Measurements from ENCODE around the gene RADIL.

The RADIL gene

GRCh38 chr7:4774007-4774406 lies 109.5 kb downstream of the RADIL start:
- DNase-seq, result no peak

GRCh38 chr7:4772306-4772705 lies 111.2 kb downstream of the RADIL start:
- DNase-seq, result no peak

GRCh38 chr7:4771737-4772136 lies 111.8 kb downstream of the RADIL start:
- no peak for DNase-seq

- no peak for DNase-seq
These were observed 112.6 kb downstream of the RADIL start for GRCh38 chr7:4770886-4771285.

- no peak for DNase-seq
These were observed 113.8 kb downstream of the RADIL start for GRCh38 chr7:4769761-4770160.

GRCh38 chr7:4768597-4769569 lies 114.6 kb downstream of the RADIL start:
- DNase-seq, result no peak

- no peak for DNase-seq
These were observed 116.6 kb downstream of the RADIL start for GRCh38 chr7:4766666-4767519.

GRCh38 chr7:4765776-4766490 lies 117.6 kb downstream of the RADIL start:
- DNase-seq, result no peak

- DNase-seq, result no peak
These were observed 119.0 kb downstream of the RADIL start for GRCh38 chr7:4764402-4765007.

GRCh38 chr7:4763794-4764185 lies 119.7 kb downstream of the RADIL start:
- DNase-seq, result no peak

- DNase-seq, result no peak
These were observed 120.3 kb downstream of the RADIL start for GRCh38 chr7:4763091-4763793.

- DNase-seq, result no peak
These were observed 121.1 kb downstream of the RADIL start for GRCh38 chr7:4762121-4763055.

- DNase-seq, result no peak
These were observed 122.6 kb downstream of the RADIL start for GRCh38 chr7:4760952-4761351.

GRCh38 chr7:4759211-4759610 lies 124.3 kb downstream of the RADIL start:
- no peak for DNase-seq

- no peak for DNase-seq
These were observed 124.7 kb downstream of the RADIL start for GRCh38 chr7:4758791-4759190.

GRCh38 chr7:4758111-4758510 lies 125.4 kb downstream of the RADIL start:
- DNase-seq, result no peak

- no peak for DNase-seq
These were observed 128.5 kb downstream of the RADIL start for GRCh38 chr7:4755045-4755444.

- DNase-seq, result no peak
These were observed 129.0 kb downstream of the RADIL start for GRCh38 chr7:4754433-4755010.

- peak; percentile 60 to 84 (median 82) for DNase-seq
These were observed 129.7 kb downstream of the RADIL start for GRCh38 chr7:4753598-4754432.

Data from activated naive CD4-positive, alpha-beta T cell (primary cell).